Gastrocnemius medialis (tissue), 4 donors: ENCODE results near the gene ZBTB20.

Experiments
- CTCF ChIP-seq, 5 experiments: fragments of 450-650 bp in 3 of 5; fragments of 200-600 bp in 2 of 5; sonication (generic) in 2 of 5; IDR thresholded peaks in 4 of 5; conservative IDR thresholded peaks in 1 of 5; 1 replicate in 4 of 5; 2 replicates in 1 of 5; pipeline ENCODE4 v1.5.1; 2016 to 2019; ENCODE audit warnings: antibody characterized with exemption in 5 of 5, mild to moderate bottlenecking in 3 of 5, moderate library complexity in 3 of 5
- POLR2A ChIP-seq, 2 donors: fragments of 450-650 bp; IDR thresholded peaks; one replicate each; pipeline ENCODE4 v1.6.1; 2017; ENCODE audit warnings: antibody characterized with exemption in 2 of 2, mild to moderate bottlenecking in 2 of 2, moderate library complexity in 2 of 2

GRCh38 chr3:114953800-114954199, 193.3 kb downstream of the ZBTB20 start:
- no peak for TF ChIP-seq CTCF (IDR thresholded peaks at IDR 0.05 in 4 of 5, conservative IDR thresholded peaks at IDR 0.05 in 1 of 5)
- TF ChIP-seq POLR2A (IDR thresholded peaks at IDR 0.05): no peak
